22Rv1 (cell line): ENCODE data around the gene SMAD5.

Source experiments
- H3K27ac ChIP-seq: fragments of 450-650 bp; 2 replicates; pipeline ENCODE4 v1.5.1; 2017
- ZFX ChIP-seq: fragments of 450-650 bp; IDR thresholded peaks from 2 replicates; pipeline ENCODE4 v1.6.1; 2017; ENCODE audit warnings: antibody characterized with exemption, borderline replicate concordance
- TF ChIP-seq, protein P1 (sequence below): fragments of 450-650 bp; IDR thresholded peaks from 2 replicates; pipeline ENCODE4 v1.5.1; 2017; ENCODE audit warnings: mild to moderate bottlenecking

The SMAD5 gene

GRCh38 chr5:136143312-136143711, 10.7 kb downstream of the SMAD5 start:
- H3K27ac ChIP-seq = no peak overlapping the region
- TF ChIP-seq ZFX = no peak
- TF ChIP-seq, protein P1, sequence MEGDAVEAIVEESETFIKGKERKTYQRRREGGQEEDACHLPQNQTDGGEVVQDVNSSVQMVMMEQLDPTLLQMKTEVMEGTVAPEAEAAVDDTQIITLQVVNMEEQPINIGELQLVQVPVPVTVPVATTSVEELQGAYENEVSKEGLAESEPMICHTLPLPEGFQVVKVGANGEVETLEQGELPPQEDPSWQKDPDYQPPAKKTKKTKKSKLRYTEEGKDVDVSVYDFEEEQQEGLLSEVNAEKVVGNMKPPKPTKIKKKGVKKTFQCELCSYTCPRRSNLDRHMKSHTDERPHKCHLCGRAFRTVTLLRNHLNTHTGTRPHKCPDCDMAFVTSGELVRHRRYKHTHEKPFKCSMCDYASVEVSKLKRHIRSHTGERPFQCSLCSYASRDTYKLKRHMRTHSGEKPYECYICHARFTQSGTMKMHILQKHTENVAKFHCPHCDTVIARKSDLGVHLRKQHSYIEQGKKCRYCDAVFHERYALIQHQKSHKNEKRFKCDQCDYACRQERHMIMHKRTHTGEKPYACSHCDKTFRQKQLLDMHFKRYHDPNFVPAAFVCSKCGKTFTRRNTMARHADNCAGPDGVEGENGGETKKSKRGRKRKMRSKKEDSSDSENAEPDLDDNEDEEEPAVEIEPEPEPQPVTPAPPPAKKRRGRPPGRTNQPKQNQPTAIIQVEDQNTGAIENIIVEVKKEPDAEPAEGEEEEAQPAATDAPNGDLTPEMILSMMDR = no peak

DNA sequence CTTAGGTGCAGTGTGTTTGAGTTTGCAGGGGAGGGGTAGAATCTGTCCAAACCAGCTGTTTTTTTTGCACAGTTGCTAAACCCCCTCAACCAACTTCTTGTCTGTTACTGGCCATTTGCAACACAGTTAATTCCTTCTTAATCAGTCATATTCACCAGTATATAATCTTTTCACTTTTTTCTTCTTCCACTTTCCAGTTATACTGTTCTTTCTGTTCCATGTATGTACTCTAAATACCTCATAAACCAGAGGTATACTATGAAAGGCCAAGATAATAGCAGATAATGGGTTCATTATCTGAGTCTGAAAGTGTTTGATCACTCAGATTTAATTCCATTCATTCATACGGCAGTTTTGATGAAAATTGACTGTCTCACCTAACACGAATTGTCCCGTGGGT, 11.1 kb downstream of the SMAD5 start:
- TF ChIP-seq, protein P1 = no peak
- no peak for TF ChIP-seq ZFX
- no peak overlapping the region for H3K27ac ChIP-seq

GRCh38 chr5:136145030-136145429, 12.4 kb downstream of the SMAD5 start:
- TF ChIP-seq ZFX = no peak
- TF ChIP-seq, protein P1 = no peak
- no peak overlapping the region for H3K27ac ChIP-seq

DNA sequence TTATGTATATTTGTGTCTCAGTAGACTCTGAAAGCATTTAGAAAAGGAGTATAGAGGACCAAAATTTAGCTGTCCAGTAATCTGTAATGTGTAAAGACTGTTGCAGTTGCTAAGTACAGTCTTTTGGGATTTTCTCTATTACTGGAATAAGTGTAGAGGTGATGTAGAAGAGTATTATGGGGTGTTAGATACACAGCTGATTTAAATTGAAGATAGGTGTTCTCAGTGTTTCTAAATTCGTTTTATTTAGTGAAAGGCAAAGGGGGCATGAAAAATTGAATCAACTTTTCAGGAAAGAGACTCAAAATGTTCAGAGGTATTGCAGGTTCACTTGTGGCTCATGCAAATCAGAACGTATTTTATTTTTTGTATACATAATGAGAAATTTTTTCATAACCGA, 13.6 kb downstream of the SMAD5 start:
- no peak overlapping the region for H3K27ac ChIP-seq
- TF ChIP-seq, protein P1 = no peak
- TF ChIP-seq ZFX = no peak

DNA sequence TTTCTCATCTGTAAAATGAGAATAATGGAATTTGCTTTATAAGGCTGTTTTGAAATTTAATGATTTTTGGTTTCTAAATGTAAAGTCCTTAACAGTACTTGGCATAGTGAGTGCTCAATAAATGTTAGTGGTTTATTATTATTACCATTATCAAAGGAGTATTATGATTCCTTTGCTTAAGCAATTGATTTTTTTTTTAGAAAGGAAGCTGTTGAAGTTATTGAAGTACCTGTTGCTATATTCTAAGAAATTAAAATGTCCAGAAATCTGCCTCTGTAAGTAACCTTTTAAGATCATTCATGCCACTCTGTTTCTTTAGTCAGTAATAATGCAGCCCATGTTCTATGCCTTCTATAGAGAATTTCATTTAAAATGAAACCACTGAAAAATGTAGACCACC, 15.0 kb downstream of the SMAD5 start:
- TF ChIP-seq, protein P1 = no peak
- TF ChIP-seq ZFX = no peak
- H3K27ac ChIP-seq = no peak overlapping the region

GRCh38 chr5:136149891-136150290, 17.2 kb downstream of the SMAD5 start:
- TF ChIP-seq ZFX = no peak
- TF ChIP-seq, protein P1 = no peak
- no peak overlapping the region for H3K27ac ChIP-seq

GRCh38 chr5:136153581-136154236, 21.1 kb downstream of the SMAD5 start:
- no peak for TF ChIP-seq ZFX
- TF ChIP-seq, protein P1 = no peak

More at GRCh38 chr5:136153581-136154236, 21.1 kb downstream of the SMAD5 start:
- no peak overlapping the region for H3K27ac ChIP-seq
